ENCODE data around the gene SPACA7. TPM values are rescaled to one million over a fixed set of nuclear protein-coding genes. Genes with fewer than 3 reads are reported as not detected.

Gene SPACA7
- total RNA-seq, 1 experiment from 2014 or later: not detected

- Histone ChIP-seq H3K23me2 (ENCODE audit: insufficient read length, low read depth, low read length, poor library complexity, severe bottlenecking) (no peaks in the 10 kb centered on the region), H3K4me1 (ENCODE audit: insufficient read depth, low read length) (no peaks in the 10 kb centered on the region), H3K14ac (ENCODE audit: insufficient read depth, low read length) (no peak overlapping the region), H4K8ac (replicated peaks; ENCODE audit: insufficient read length, low read depth, low read length) (no peak overlapping the region), H4K91ac (ENCODE audit: insufficient read length, low read depth, low read length) (no peak overlapping the region), H3K79me1 (ENCODE audit: insufficient read depth, low read depth, low read length, poor library complexity, severe bottlenecking) (no peaks in the 10 kb centered on the region), H3K27ac (ENCODE audit: insufficient read length, low read depth, low read length) (no peak overlapping the region), H3K56ac (ENCODE audit: insufficient read length, low read depth, low read length) (no peak overlapping the region), H2BK5ac (ENCODE audit: insufficient read length, low read length) (no peak overlapping the region), H3K9me3 (ENCODE audit: control insufficient read depth, low read depth, low read length) (no peaks in the 10 kb centered on the region), H2AK5ac (ENCODE audit: insufficient read length, low read length) (no peak overlapping the region), H3K18ac (ENCODE audit: insufficient read length, low read depth, low read length) (no peak overlapping the region), H4K20me1 (ENCODE audit: control insufficient read depth, insufficient read depth, insufficient read length) (no peaks in the 10 kb centered on the region), H2BK120ac (ENCODE audit: low read depth, low read length, poor library complexity, severe bottlenecking) (no peak overlapping the region), H2BK20ac (ENCODE audit: low read depth, low read length, poor library complexity, severe bottlenecking) (no peak overlapping the region), H3K79me2 (ENCODE audit: insufficient read depth, low read length) (no peaks in the 10 kb centered on the region), H2BK15ac (ENCODE audit: low read depth, low read length) (no peak overlapping the region), H3K9ac (ENCODE audit: extremely low read depth, insufficient read length, low read length) (no peak overlapping the region), H2AFZ (ENCODE audit: low read length) (no peak overlapping the region), H3K4ac (ENCODE audit: low read depth, low read length) (no peak overlapping the region), H4K5ac (ENCODE audit: insufficient read length, low read depth, low read length) (no peak overlapping the region), H3K23ac (ENCODE audit: insufficient read length, low read depth, low read length) (no peak overlapping the region), H2BK12ac (ENCODE audit: insufficient read length, low read depth, low read length) (no peak overlapping the region), H3K27me3 (ENCODE audit: insufficient read depth, low read length) (peaks cover 16% of the 10 kb centered on the region; the same call in 1 of the 2 replicates), H3T11ph (ENCODE audit: low read length) (no peak overlapping the region), H3K4me2 (ENCODE audit: insufficient read depth, insufficient read length, low read length) (peak overlapping the region; percentile 8)
- DNase-seq: no peak
- peaks cover 0 to 15% of the 10 kb centered on the region in 2 experiments; a peak in 3 of 4 replicates for H3K4me1 Mint-ChIP-seq
- H3K27me3 Mint-ChIP-seq (ENCODE audit: low read depth): peaks cover 17% of the 10 kb centered on the region
- no peak overlapping the region for H3K4me3 Mint-ChIP-seq
- no peak for TF ChIP-seq CTCF (conservative IDR thresholded peaks at IDR 0.05)
- no peaks in the 10 kb centered on the region for H3K9me3 Mint-ChIP-seq
- no CpG with 5 or more reads among the region's 19 CpGs for WGBS (ENCODE audit: extremely low coverage, insufficient read length, low lambda C conversion rate)
- H3K36me3 Mint-ChIP-seq (ENCODE audit: insufficient read depth in 1 of 3, low read depth in 3 of 3): no peaks in the 10 kb centered on the region
- no peak overlapping the region for H3K27ac Mint-ChIP-seq
These were observed 46.1 kb upstream of the SPACA7 start for GRCh38 chr13:112330066-112330465.
